Esophagus muscularis mucosa (tissue), 4 donors: ENCODE data around the gene DHPS.
"Not testable (repeated sequence)": the region's sequence is repeated elsewhere in the genome, so short reads cannot be mapped to it uniquely, and the experiment has no call there.

Experiments
- EP300 ChIP-seq: sonication (generic); formaldehyde crosslinking; IDR thresholded peaks from one replicate; pipeline ENCODE4 v1.6.1; 2017; ENCODE audit warnings: antibody characterized with exemption
- POLR2AphosphoS5 ChIP-seq, 2 donors: sonication (generic); formaldehyde crosslinking; IDR thresholded peaks; one replicate each; pipeline ENCODE4 v1.6.1; 2017; ENCODE audit warnings: antibody characterized with exemption in 2 of 2
- TF ChIP-seq, protein P1 (sequence below), 3 experiments: fragments of 200-600 bp in 2 of 3; fragments of 450-650 bp in 1 of 3; sonication (generic) in 2 of 3; IDR thresholded peaks; one replicate each; pipeline ENCODE4 v1.5.1; 2017 to 2019; ENCODE audit warnings: antibody characterized with exemption in 3 of 3, mild to moderate bottlenecking in 2 of 3, moderate library complexity in 1 of 3

DNA sequence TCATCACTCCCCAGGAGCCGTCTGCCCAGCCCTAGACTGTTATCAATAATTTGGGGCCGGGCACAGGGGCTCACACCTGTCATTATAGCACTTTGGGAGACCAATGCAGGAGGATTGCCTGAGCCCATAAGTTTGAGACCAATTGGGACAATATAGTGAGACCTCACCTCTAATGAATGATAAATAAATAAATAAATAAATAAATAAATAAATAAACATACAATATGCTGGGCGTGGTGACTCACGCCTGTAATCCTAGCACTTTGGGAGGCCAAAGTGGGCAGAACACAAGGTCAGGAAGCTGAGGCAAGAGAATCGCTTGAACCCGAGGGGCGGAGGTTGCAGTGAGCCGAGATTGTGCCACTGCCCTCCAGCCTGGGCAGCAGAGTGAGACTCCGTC is 31.6 kb upstream of the DHPS start:
- TF ChIP-seq, protein P1, sequence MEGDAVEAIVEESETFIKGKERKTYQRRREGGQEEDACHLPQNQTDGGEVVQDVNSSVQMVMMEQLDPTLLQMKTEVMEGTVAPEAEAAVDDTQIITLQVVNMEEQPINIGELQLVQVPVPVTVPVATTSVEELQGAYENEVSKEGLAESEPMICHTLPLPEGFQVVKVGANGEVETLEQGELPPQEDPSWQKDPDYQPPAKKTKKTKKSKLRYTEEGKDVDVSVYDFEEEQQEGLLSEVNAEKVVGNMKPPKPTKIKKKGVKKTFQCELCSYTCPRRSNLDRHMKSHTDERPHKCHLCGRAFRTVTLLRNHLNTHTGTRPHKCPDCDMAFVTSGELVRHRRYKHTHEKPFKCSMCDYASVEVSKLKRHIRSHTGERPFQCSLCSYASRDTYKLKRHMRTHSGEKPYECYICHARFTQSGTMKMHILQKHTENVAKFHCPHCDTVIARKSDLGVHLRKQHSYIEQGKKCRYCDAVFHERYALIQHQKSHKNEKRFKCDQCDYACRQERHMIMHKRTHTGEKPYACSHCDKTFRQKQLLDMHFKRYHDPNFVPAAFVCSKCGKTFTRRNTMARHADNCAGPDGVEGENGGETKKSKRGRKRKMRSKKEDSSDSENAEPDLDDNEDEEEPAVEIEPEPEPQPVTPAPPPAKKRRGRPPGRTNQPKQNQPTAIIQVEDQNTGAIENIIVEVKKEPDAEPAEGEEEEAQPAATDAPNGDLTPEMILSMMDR (IDR thresholded peaks at IDR 0.05) = not testable (repeated sequence)
- not testable (repeated sequence) for TF ChIP-seq EP300; POLR2AphosphoS5 (IDR thresholded peaks at IDR 0.05)
